Endothelial cell of umbilical vein (primary cell): Measurements from ENCODE around the gene KRTAP4-6. TPM values are rescaled to one million over a fixed set of nuclear protein-coding genes. Genes with fewer than 3 reads are reported as not detected.

Source experiments
- BruUV-seq: library from RNA; stranded (reverse); fragments of 400-500 nt; replicated peaks from 2 replicates; lab custom pipeline; 2021; lab: Mats Ljungman, UMichigan
- CTCF ChIA-PET: fragments of 300-600, 350-600 bp; sonication (Branson Sonifier 250); formaldehyde crosslinking; loops from one replicate; lab custom pipeline; 2021; ENCODE audit warnings: antibody characterized with exemption, inconsistent platforms; lab: Charles Lee
- POLR2A ChIA-PET: fragments of 300-600, 350-600 bp; sonication (Branson Sonifier 250); formaldehyde crosslinking; loops from one replicate; lab custom pipeline; 2021; ENCODE audit warnings: antibody characterized with exemption, inconsistent platforms; lab: Charles Lee
- DNase-seq: peaks from one replicate; pipeline ENCODE4 v3.0.0-alpha.2; 2011; ENCODE audit warnings: low read depth, low spot score
- FAIRE-seq: peaks from 2 replicates; lab custom pipeline; 2011; peaks lifted over from hg19 to GRCh38; lab: Jason Lieb, UNC
- H2AFZ ChIP-seq: 2 replicates; pipeline ENCODE4 v1.6.0; 2012; ENCODE audit warnings: low read depth, low read length, control low read depth, inconsistent platforms
- H3K27ac ChIP-seq: 2 replicates; pipeline ENCODE4 v1.5.1; 2011; ENCODE audit warnings: low read depth, mild to moderate bottlenecking, control low read depth, low read length, moderate library complexity; ENCODE audit not compliant: insufficient read depth
- H3K27me3 ChIP-seq, 2 experiments: 2 replicates each; pipeline versions ENCODE4 v1.6.0 to v1.6.1; 2011; ENCODE audit warnings: low read length in 2 of 2, mixed read lengths in 1 of 2; ENCODE audit not compliant: control insufficient read depth in 2 of 2, insufficient read depth in 2 of 2
- H3K36me3 ChIP-seq, 2 experiments: 2 replicates in 1 of 2; 3 replicates in 1 of 2; pipeline ENCODE4 v1.5.1; 2011; ENCODE audit warnings: low read length in 2 of 2, mild to moderate bottlenecking in 1 of 2, moderate library complexity in 1 of 2; ENCODE audit not compliant: control insufficient read depth in 2 of 2, insufficient read depth in 2 of 2; ENCODE audit errors: extremely low read depth in 1 of 2
- H3K4me1 ChIP-seq: 3 replicates; pipeline ENCODE4 v1.5.1; 2011; ENCODE audit warnings: mild to moderate bottlenecking, low read length; ENCODE audit not compliant: control insufficient read depth, insufficient read depth; ENCODE audit errors: extremely low read depth
- H3K4me2 ChIP-seq: 2 replicates; pipeline ENCODE4 v1.6.1; 2011; ENCODE audit warnings: low read length, control low read depth, mixed read lengths; ENCODE audit not compliant: insufficient read depth
- H3K4me3 ChIP-seq, 3 experiments: fragments of 200-600 bp in 1 of 3; sonication (generic), shearing (Covaris generic) in 1 of 3; replicated peaks in 1 of 3; 2 replicates each; pipeline ENCODE4 v1.5.1; 2011 to 2016; ENCODE audit warnings: control low read depth in 3 of 3, low read length in 3 of 3, mild to moderate bottlenecking in 2 of 3, inconsistent platforms in 1 of 3, low read depth in 1 of 3, moderate library complexity in 1 of 3; ENCODE audit not compliant: insufficient read depth in 1 of 3
- H3K79me2 ChIP-seq: 2 replicates; pipeline ENCODE4 v1.6.0; 2012; ENCODE audit warnings: low read length, inconsistent platforms; ENCODE audit not compliant: control insufficient read depth, insufficient read depth
- H3K9ac ChIP-seq: replicated peaks from 2 replicates; pipeline ENCODE3; 2011; ENCODE audit warnings: low read length, control low read depth; ENCODE audit not compliant: insufficient read depth; ENCODE audit errors: extremely low read depth
- H3K9me1 ChIP-seq: replicated peaks from 3 replicates; pipeline ENCODE4 v1.6.0; 2011; ENCODE audit warnings: mild to moderate bottlenecking, low read length; ENCODE audit not compliant: control insufficient read depth, insufficient read depth; ENCODE audit errors: extremely low read depth
- H3K9me3 ChIP-seq: replicated peaks from 2 replicates; pipeline ENCODE4 v1.5.1; 2012; ENCODE audit warnings: low read length, inconsistent platforms; ENCODE audit not compliant: control insufficient read depth, insufficient read depth
- H4K20me1 ChIP-seq: replicated peaks from 2 replicates; pipeline ENCODE3; 2011; ENCODE audit warnings: mild to moderate bottlenecking, low read length; ENCODE audit not compliant: control insufficient read depth, insufficient read depth; ENCODE audit errors: extremely low read depth
- EZH2 ChIP-seq: IDR thresholded peaks from 2 replicates; pipeline ENCODE4 v1.6.1; 2012; ENCODE audit warnings: borderline replicate concordance, low read depth, mild to moderate bottlenecking, moderate library complexity, low read length, inconsistent platforms; ENCODE audit not compliant: severe bottlenecking
- FOS ChIP-seq: IDR thresholded peaks from 2 replicates; pipeline ENCODE4 v1.6.1; 2011; ENCODE audit warnings: mild to moderate bottlenecking, low read length, moderate library complexity, borderline replicate concordance; ENCODE audit not compliant: insufficient read depth
- GATA2 ChIP-seq: IDR thresholded peaks from 2 replicates; pipeline ENCODE4 v1.7.0; 2011; ENCODE audit warnings: low read depth, mild to moderate bottlenecking, moderate library complexity, mixed read lengths, low read length; ENCODE audit not compliant: insufficient read length, insufficient read depth
- JUN ChIP-seq: IDR thresholded peaks from 2 replicates; pipeline ENCODE4 v1.6.1; 2011; ENCODE audit warnings: borderline replicate concordance, low read depth; ENCODE audit not compliant: insufficient read length, insufficient read depth
- MAX ChIP-seq: IDR thresholded peaks from 2 replicates; pipeline ENCODE4 v1.6.1; 2011; ENCODE audit not compliant: insufficient read depth, insufficient read length
- MYC ChIP-seq: IDR thresholded peaks from one replicate; pipeline ENCODE4 v1.6.1; 2011; ENCODE audit warnings: mild to moderate bottlenecking, low read depth, low read length
- POLR2A ChIP-seq: IDR thresholded peaks from 2 replicates; pipeline ENCODE4 v1.6.1; 2012; ENCODE audit warnings: low read depth, mild to moderate bottlenecking, control low read depth, low read length
- POLR2AphosphoS5 ChIP-seq: IDR thresholded peaks from 2 replicates; pipeline ENCODE4 v1.6.1; 2012; ENCODE audit warnings: low read depth, mild to moderate bottlenecking, control low read depth, low read length, moderate library complexity; ENCODE audit not compliant: insufficient read depth
- dilution Hi-C: fragments of 300-500 bp; cut with MboI; formaldehyde crosslinking; loops from one replicate; pipeline ENCODE4 v1.15.0; 2019; ENCODE audit warnings: low sequenced_read_pairs; ENCODE audit not compliant: extremely low pct_ligation_motif_present
- intact Hi-C: fragments of 100-400 bp; cut with micrococcal nuclease; formaldehyde crosslinking; loops from one replicate; pipeline ENCODE4 v1.10.0; 2022
- polyA plus RNA-seq, 4 experiments: library from polyadenylated mRNA; depleted of rRNA in 3 of 4; stranded (reverse) in 3 of 4; unstranded in 1 of 4; fragments of >200 nt; gene quantifications; 2 replicates each; pipeline versions ENCODE4 v1.2.1 to v1.2.3, GENCODE V29; 2011 to 2012; ENCODE audit warnings: missing spikeins in 1 of 4
- total RNA-seq: library from RNA; stranded (reverse); gene quantifications from 2 replicates; pipeline ENCODE4 v1.2.3, GENCODE V29; 2021
- TF ChIP-seq, protein P1 (sequence below), 2 donors: IDR thresholded peaks; 1 replicate in 1 of 2; 2 replicates in 1 of 2; pipeline ENCODE4 v1.5.1; 2011; ENCODE audit warnings: low read length in 2 of 2, mild to moderate bottlenecking in 2 of 2, moderate library complexity in 2 of 2, control low read depth in 1 of 2, inconsistent platforms in 1 of 2, low read depth in 1 of 2; ENCODE audit not compliant: insufficient read depth in 1 of 2; ENCODE audit errors: extremely low read depth in 1 of 2

The KRTAP4-6 gene
- total and polyA plus RNA-seq, 2 donors (not counting 3 experiments of a cell fraction or from before 2014, with no cell fraction given): not detected

DNA sequence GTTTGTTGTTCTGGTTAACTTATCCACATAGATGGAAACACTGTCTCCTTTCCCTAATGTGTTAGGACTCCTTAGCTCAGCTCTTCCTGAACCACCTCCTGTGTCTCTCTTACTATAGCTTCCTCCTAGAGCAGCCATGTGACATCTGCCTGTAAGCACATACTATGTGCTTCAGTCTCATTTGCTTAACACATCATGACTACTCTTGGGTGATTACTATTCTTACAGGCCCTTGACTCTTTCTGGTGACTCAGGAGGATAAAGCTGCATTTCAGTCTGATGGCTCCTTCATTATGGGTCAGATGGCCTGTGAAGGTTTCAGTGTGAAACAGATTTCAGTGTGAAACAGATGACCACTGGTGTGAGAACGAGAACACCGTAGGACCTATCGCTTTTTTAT lies 38.0 kb upstream of the KRTAP4-6 start:
- no peaks in the 10 kb centered on the region for H3K27me3 ChIP-seq
- H3K9me3 ChIP-seq: no peaks in the 10 kb centered on the region
- no peaks in the 10 kb centered on the region for H3K36me3 ChIP-seq
- POLR2A ChIA-PET: no interaction called here
- no peak overlapping the region for H3K4me2 ChIP-seq
- no peaks in the 10 kb centered on the region for H3K9me1 ChIP-seq
- intact Hi-C loops (no loop called here), dilution Hi-C loops (no loop called here)
- no peak overlapping the region for H3K4me3 ChIP-seq
- no peaks in the 10 kb centered on the region for H4K20me1 ChIP-seq
- CTCF ChIA-PET: interaction anchor here (1.0 kb wide), 1 partner anchor 321 kb away, joined by 3 read pairs; no protein-coding TSS in a partner anchor
- H3K4me1 ChIP-seq: no peaks in the 10 kb centered on the region
- no peaks in the 10 kb centered on the region for H3K79me2 ChIP-seq
- H3K9ac ChIP-seq: no peak overlapping the region
- TF ChIP-seq MYC (no peak), POLR2A (no peak), POLR2AphosphoS5 (no peak), MAX (no peak), FOS (no peak), JUN (no peak), EZH2 (no peak), GATA2 (no peak)
- TF ChIP-seq, protein P1, sequence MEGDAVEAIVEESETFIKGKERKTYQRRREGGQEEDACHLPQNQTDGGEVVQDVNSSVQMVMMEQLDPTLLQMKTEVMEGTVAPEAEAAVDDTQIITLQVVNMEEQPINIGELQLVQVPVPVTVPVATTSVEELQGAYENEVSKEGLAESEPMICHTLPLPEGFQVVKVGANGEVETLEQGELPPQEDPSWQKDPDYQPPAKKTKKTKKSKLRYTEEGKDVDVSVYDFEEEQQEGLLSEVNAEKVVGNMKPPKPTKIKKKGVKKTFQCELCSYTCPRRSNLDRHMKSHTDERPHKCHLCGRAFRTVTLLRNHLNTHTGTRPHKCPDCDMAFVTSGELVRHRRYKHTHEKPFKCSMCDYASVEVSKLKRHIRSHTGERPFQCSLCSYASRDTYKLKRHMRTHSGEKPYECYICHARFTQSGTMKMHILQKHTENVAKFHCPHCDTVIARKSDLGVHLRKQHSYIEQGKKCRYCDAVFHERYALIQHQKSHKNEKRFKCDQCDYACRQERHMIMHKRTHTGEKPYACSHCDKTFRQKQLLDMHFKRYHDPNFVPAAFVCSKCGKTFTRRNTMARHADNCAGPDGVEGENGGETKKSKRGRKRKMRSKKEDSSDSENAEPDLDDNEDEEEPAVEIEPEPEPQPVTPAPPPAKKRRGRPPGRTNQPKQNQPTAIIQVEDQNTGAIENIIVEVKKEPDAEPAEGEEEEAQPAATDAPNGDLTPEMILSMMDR (IDR thresholded peaks at IDR 0.05; ENCODE audit: extremely low read depth in 1 of 2, insufficient read depth in 1 of 2, low read depth in 1 of 2, low read length in 2 of 2): no peak
- FAIRE-seq (no peak), DNase-seq (no peak)
- no peak overlapping the region for H3K27ac ChIP-seq
- H2AFZ ChIP-seq: no peak overlapping the region
- no TSS peak for BruUV-seq
